A673 (cell line): Measurements from ENCODE around the gene PPBP.

Experiments
- EZH2 ChIP-seq: fragments of 200-600 bp; sonication (generic); IDR thresholded peaks from 2 replicates; pipeline ENCODE4 v1.6.1; 2017; ENCODE audit warnings: borderline replicate concordance, low read depth, mild to moderate bottlenecking, mixed read lengths, antibody characterized with exemption, low read length; ENCODE audit not compliant: poor library complexity, severe bottlenecking
- TF ChIP-seq, protein P1 (sequence below): fragments of 300-800, 200-600 bp; sonication (generic); conservative IDR thresholded peaks from 2 replicates; pipeline ENCODE4 v1.5.1; 2017; ENCODE audit warnings: low read depth, mild to moderate bottlenecking, antibody characterized with exemption, low read length, moderate library complexity, mixed read lengths

- TF ChIP-seq, protein P1, sequence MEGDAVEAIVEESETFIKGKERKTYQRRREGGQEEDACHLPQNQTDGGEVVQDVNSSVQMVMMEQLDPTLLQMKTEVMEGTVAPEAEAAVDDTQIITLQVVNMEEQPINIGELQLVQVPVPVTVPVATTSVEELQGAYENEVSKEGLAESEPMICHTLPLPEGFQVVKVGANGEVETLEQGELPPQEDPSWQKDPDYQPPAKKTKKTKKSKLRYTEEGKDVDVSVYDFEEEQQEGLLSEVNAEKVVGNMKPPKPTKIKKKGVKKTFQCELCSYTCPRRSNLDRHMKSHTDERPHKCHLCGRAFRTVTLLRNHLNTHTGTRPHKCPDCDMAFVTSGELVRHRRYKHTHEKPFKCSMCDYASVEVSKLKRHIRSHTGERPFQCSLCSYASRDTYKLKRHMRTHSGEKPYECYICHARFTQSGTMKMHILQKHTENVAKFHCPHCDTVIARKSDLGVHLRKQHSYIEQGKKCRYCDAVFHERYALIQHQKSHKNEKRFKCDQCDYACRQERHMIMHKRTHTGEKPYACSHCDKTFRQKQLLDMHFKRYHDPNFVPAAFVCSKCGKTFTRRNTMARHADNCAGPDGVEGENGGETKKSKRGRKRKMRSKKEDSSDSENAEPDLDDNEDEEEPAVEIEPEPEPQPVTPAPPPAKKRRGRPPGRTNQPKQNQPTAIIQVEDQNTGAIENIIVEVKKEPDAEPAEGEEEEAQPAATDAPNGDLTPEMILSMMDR, result no peak
- no peak for TF ChIP-seq EZH2
These were observed 30.8 kb upstream of the PPBP start for GRCh38 chr4:74018771-74019170.
